SW 1271 (cell line): ENCODE results near the gene LOXL4.

Source experiments
- DNase-seq, 2 experiments: peaks; one replicate each; lab custom pipeline; 2025; lab: John Stamatoyannopoulos, UW

Gene LOXL4

GRCh38 chr10:98267894-98268693 is at the start of gene LOXL4:
Gene LOXL4, minus strand, starts transcription at chr10:98268194. Its CDS starts 5,175 bp downstream, at chr10:98263019.
- DNase-seq = no peak

DNA sequence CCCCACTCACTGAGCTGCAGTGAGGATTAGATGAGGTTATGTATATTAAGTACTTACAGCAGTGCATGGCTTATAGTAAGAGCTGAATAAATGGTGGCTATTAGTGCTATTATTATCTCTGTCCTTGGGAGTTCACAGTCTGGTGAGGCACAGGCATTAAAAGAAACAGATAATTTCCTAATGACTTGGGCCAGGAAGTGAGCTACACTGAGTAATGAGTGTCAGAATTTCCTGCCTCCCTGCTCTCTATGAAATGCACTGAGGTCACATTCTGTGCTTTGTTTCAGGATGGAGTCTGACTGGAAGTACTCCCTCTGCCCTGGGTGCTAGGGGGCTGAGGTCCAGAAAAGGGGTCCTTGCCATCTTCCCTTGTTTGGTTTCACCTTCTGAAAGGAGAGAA is 48.7 kb upstream of the LOXL4 start:
- DNase-seq = peak; percentile 16 to 32

GRCh38 chr10:98316170-98316569 is 48.2 kb upstream of the LOXL4 start:
- DNase-seq = no peak

GRCh38 chr10:98314532-98315284 is 46.7 kb upstream of the LOXL4 start:
- DNase-seq = peak in 1 of 2 experiments; percentile 21

GRCh38 chr10:98313598-98313997 is 45.6 kb upstream of the LOXL4 start:
- no peak for DNase-seq

- no peak for DNase-seq
Measured at GRCh38 chr10:98312822-98313221, 44.8 kb upstream of the LOXL4 start.

DNA sequence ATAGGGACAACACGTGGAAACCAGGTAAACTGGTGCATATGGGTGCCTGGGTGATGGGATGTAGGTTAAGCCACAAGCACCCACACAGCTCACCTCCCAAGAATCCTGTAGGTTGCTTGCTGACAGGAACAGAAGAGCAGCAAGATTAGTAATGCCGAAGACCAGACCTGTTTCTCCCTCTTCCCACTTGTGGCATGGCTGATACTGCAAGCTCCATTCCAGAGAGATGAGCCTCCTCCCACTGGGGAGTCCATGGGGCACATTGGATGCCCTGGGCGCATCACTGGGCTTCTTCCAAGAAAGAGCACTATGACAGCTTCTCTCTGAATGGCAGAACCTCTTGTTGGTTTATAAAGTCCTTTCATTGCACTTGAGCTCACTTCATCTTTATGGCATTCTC is 44.4 kb upstream of the LOXL4 start:
- no peak for DNase-seq

- DNase-seq = no peak
Measured at GRCh38 chr10:98310701-98311100, 42.7 kb upstream of the LOXL4 start.

DNA sequence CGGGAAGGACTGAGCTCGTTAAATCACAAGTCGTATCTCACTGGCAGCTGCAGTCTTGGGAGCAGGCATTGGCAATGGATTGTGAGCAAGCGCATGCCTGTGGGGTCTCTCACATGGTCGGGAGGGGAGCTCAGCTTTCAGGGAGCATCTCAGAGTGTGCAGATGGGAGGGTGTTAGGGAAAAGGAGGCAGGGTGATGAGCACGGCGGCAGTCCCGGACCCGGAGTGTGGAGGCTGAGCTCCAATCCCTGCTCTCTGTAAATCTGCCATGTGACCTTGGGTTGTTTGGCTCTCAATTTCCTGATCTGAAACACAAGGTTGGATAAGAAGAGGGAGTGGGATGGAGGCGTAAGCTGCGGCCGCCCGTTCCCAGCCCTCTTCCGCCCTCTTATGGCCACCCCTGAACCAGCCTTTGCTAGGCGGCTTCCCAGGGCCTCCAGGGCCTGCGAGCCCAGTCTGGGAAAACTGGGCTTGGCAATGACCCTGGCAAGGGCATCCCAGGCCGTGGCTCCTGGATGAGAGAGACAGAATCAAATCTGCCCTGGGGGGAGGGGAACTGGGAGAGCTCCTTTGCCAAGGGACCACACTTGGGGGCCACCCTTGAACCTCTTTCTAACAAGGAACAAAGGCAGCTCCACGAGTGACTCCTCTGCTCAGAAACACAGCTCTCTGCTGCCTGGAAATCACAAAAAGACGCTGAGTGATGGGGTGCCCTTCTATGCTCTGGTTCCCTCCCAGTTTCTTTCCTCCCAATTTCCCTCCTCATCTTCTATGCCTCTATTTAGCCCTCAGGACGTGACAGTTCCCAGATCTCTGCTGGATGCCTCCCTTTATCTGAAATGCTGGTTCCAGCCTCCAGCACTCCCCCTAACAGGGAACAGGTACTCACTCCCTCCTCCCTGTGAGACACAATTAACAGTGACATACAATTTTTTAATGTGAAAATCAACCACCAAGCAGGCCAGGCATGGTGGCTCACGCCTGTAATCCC is 41.7 kb upstream of the LOXL4 start:
- DNase-seq = peak in 1 of 2 experiments; percentile 2

- no peak for DNase-seq
Measured at GRCh38 chr10:98308669-98309365, 40.8 kb upstream of the LOXL4 start.

DNA sequence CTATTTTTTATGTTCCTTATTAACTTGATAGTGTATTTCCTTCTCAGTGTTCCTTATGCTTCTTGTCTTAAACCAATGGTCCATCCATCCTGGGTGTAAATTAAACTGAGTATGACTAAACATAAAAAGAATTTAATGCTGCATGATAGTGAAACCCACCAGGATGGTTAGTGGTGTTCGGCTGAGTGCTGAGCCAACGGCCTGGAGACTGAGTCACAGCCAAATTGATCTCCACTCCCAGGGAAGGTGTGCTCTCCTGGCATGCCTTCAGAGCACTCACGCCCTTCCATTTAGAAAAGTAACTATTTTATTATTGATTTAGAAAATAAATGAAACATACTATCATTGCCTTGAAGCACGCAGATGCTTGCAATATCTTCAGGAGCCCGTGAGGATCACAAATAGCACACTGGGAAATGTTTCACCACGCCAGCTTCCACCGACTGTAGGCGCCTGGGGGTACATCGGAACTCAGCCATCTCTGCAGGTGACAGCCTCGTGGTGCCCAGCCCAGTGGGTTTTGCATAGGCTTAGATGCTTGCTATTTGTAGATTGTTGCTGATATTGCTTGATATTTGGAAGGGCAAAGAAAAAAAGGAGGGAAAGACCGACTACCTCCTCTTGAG is 40.0 kb upstream of the LOXL4 start:
- no peak for DNase-seq

DNA sequence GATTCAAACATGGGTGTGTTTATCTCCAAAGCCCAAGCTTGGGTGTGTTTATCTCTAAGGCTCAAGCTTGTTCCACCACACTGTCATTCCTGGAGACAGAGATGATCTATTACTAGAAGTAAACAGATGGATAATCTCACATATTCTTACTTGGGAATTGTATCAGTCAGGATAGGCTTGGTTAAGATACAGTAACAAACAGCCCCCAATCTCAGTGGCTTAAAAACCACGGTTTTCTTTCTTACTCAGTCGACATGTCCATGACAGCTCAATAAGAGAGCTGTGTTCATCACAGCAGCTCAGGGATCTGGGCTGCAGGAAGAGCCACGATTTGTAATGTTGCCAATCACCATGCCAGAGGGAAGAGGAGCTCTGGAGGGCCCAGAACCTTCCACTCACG is 38.5 kb upstream of the LOXL4 start:
- DNase-seq = no peak

DNA sequence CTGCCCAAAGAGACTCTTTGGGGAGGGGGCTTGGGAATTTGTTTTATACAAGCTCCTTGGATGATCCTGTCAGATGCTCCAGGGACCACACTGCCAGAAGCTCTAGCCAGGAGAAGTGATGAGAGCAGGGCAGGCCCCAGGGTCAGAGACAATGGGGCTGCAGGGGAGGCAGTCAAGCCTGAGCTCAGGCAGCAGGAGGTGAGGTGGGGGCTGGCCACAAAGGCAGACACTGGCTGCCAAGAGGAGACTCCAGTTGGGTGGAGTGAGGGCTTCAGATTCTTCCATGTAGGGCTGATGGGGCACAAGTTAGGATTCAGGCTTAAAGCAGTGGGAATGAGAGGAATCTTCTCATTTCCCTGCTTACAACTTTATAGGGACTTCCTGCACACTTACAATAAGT is 35.6 kb upstream of the LOXL4 start:
- DNase-seq = no peak

- no peak for DNase-seq
Measured at GRCh38 chr10:98302741-98303365, 34.9 kb upstream of the LOXL4 start.

DNA sequence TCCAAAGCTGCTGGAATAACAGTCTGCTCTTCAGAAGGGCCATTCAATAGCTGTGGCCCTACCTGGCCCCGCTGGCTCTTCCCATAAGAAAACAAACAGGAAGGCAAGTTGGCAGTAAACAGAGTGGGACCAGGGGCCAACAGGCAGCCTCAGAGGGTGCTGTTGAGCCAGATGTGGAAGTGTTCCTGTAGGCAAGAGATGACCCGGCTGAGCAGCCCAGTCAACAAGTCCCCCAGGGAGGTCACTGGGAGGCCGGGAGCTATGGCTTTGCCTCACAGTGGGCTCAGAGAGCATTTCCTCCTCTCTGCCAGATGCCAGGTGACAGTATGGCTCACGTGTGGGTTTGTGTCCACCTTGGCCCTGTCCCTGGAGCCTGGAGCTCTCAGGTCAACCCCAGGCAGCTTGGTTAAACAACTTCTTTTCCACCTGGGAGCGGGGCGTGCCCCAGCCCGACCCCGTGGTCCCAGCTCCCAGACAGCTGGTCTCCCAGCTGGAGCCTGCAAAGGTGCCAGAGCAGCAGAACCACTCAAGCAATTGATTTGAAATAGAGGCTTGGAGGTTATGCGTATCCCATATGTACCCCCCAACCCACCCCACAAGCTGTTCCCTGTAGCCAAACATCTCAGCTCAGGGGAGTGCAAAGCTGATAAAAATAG is 33.8 kb upstream of the LOXL4 start:
- no peak for DNase-seq

DNA sequence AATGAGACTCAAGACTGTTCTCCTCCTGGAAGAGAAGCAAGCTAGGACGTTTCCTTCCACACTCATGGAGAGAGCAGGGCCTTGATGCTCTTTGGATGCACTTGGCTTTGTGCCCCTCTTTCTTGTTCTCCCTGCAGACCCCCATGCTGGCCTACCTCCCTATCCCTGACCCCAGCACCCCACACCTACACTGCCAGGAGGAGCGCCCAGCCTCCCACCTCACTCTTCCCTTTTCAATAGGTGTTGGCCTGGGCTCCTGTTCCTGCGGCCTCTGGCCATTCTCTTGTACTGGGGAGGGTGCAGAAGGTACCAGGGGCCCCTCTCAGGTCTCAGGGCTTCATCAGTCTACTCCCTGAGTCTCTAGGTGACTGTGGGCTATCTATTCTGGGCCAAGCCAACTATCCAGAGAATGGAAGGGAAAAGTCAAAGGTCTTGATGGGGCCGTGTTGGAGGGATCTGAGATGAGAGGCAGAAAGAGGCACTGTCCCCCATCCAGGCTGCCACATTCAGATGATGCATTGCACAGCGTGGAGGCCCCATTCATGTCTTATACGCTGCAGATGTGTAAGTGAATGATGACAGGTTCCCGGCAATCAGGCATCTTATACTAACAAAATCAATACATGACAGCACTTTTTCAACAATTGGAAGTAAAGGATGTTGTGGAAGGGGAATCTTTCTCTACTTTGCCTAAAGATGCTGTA is 32.7 kb upstream of the LOXL4 start:
- DNase-seq = no peak

GRCh38 chr10:98299341-98299740 is 31.3 kb upstream of the LOXL4 start:
- DNase-seq = no peak

GRCh38 chr10:98296524-98296923 is 28.5 kb upstream of the LOXL4 start:
- no peak for DNase-seq

GRCh38 chr10:98295907-98296306 is 27.9 kb upstream of the LOXL4 start:
- no peak for DNase-seq
